Ramos (cell line): ENCODE measurements around the gene NRXN3.
"Not testable (repeated sequence)": the region's sequence is repeated elsewhere in the genome, so short reads cannot be mapped to it uniquely, and the experiment has no call there.

Experiments used
- in situ Hi-C: fragments of 300-500 bp; cut with MboI; formaldehyde crosslinking; loops from one replicate; pipeline ENCODE4 v1.14.3; 2022; ENCODE audit warnings: low sequenced_read_pairs; ENCODE audit not compliant: unreplicated experiment

Gene NRXN3

DNA sequence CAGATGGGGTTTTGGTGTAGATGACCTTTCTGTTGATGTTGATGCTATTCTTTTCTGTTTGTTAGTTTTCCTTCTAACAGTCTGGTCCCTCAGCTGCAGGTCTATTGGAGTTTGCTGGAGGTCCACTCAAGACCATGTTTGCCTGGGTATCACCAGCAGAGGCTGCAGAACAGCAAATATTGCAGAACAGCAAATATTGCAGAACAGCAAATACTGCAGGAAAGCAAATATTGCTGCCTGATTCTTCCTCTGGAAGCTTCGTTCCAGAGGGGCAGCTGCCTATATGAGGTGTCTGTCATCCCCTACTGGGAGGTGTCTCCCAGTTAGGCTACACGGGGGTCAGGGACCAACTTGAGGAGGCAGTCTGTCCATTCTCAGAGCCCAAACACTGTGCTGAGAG lies 371.6 kb downstream of the NRXN3 start:
- in situ Hi-C loops: not testable (repeated sequence)

DNA sequence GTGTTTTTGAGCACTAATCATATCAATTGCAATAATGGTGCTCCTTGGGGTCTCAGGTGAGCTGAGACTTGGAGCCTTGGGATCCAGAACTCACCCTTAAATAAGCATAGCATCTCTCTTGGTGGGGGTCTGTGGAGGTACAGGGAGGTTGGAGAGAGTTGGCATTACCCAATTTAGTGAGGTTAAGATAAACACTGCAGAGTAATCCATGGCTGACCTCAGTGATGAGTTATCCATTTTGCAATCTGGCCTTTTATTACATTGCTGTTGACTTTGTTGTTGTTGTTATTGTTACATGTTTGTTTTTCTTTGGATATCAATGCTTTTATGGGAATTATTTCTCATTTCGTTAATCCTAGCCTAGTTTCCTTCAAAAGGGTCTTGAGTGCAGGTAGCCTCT lies 373.3 kb downstream of the NRXN3 start:
- in situ Hi-C loops: no loop called here

DNA sequence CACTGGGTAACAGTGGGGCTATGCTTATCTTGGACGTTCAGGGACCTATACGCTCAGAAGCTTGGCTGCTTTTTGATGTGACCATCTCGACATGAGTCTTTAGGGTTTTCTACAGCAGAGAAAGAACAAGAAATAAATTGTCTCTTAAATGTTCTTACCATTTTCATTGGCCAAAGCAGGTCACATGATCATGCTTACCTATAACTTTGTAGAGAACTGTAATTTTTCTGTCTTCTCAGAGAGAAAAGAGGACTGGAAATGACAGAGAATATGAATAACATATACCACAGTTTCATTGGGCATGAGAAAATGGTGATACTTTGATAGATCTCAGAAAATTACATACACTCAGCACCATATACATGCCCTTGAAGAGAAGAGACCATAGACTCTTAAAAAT lies 390.9 kb downstream of the NRXN3 start:
- in situ Hi-C loops: no loop called here

DNA sequence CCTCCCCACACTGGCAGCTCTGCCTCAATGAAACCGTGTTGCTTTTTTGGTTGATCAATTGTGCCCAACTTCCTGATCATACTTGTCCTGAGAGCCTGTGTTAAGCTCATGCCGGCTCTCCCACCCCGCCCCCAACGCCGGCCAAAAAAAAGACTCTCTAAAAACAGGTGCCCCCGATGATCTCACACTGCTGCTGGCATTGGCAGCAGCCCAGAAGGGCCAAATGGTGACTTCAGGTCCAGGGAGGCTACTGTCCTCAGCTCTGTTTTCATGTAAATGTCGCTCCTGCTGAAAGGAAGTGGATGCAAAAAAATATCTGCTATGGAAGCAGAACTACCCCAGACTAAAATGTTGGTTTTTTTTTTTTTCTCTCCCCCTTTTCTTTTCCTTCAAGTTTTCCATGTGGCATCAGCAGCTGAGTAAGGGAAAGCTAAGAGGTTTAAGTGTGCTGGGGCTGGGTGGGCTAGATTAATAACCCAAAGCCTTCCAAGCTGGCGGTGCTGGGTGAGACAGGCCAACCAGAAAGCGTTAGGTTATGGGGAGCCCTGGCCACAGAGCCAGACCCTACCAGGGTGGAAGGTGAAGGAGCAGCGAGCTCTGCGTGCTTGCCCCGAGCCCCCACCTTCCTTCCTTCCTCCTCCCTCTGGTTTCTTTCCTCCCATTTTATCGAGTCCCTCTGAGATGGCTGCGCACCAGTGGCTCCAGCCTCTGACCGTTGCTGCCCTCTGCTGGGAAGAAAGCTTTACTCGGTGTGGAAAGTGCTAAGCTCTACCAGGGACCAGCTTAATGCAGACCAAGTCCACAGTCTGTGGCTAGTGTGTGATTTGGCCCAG lies 396.1 kb downstream of the NRXN3 start:
- in situ Hi-C loops: no loop called here

DNA sequence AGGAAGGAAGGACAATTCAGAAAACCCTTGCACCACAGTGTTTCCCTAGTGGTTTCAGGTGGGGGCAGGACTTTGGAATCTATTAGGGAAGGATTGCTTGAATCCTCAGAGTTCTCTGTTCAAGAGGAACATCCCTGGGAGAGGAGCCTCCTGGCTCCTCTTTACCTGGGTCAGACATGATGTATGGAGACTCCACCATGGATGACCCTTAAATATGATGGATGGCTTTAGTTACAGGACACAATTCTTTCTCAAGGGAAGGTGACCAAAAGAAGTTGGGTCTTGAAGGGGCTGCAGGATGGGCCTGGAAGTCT lies 396.6 kb downstream of the NRXN3 start:
- in situ Hi-C loops: no loop called here

DNA sequence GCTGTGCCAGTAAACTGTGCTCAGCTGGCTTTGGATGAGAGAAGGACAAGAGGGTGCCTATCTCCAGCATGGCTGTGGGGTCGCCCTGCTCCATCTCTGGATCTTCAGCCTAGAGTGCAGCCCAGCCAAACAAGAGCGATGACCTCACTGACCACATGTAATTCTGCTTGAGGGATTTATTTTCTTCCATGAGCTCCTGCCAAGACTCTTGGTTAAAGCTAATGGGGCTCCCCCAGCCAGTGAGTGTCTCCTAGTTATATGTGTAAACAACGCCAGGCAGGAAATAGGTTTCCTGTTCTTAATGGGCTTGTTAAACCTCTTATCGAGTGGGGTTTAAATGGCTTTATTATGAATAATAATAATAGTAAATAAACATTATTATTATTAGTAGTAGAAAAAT lies 397.2 kb downstream of the NRXN3 start:
- in situ Hi-C loops: no loop called here

DNA sequence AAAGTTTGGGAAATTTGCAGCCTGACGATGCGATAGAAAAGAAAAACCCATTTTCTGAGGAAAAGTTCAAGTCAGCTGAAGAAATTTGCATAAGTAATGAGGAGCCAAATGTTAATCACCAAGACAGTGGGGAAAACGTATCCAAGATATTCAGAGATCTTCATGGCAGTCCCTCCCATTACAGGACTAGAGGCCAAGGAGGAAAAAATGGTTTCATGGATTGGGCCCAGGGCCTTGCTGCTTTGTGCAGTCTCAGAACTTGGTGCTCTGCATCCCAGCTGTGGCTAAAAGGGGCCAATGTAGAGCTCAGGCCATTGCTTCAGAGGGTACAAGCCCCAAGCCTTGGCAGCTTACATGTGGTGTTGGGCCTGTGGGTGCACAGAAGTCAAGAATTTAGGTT lies 403.6 kb downstream of the NRXN3 start:
- in situ Hi-C loops: not testable (repeated sequence)

DNA sequence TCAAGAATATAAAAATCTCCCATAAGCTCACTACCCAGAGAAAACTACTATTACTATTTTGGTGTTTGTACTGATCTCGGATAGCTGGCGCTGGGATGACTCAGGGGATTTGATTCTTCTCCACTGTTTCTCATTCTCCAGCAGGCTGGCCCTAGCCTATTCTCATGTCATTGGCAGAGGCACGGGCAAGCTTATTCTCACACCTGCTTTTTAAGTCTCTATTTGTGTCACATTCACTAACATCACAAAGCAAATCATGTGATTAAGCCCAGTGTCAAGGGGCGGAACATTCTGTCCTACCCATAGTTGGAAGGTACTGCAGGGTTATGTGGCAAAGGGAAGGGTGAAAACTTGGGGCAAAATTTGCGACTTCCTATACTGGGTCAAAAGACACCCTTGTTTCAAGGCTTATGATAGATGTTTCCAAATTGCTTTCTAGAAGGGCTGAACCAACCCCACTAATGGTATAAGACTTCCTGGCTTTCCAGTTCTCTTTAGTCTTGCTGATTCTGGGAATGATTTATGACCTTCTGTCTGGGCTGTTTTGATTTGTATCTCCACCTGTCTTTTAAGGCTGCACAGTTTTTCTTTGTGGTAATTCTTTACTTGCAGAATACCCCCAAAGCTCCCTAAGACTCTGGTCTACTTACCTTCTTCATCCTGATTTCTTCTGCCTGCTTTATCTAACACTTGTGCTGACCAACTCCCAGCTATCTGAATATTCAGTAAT lies 406.4 kb downstream of the NRXN3 start:
- in situ Hi-C loops: loop anchor here (25.0 kb wide), 1 partner anchor 914 kb away; no protein-coding TSS in a partner anchor

DNA sequence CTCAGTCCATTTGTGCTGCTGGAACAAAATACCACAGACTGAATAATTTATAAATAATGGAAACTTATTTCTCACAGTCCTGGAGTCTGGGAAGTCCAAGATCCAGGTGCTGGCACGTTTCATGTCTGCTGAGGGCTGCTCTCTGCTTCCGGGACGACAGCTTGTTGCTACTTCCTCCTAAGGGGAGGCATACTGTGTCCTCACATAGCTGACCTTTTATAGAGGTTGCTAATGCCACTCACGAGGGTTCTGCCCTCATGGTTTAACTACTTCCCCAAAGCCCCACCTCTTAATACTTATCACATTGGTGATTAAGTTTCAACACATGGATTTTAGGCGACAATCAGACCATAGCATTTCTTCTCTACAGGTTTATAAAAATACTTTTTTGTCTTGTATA lies 411.1 kb downstream of the NRXN3 start:
- in situ Hi-C loops: loop anchor here (25.0 kb wide), 1 partner anchor 919 kb away; no protein-coding TSS in a partner anchor

DNA sequence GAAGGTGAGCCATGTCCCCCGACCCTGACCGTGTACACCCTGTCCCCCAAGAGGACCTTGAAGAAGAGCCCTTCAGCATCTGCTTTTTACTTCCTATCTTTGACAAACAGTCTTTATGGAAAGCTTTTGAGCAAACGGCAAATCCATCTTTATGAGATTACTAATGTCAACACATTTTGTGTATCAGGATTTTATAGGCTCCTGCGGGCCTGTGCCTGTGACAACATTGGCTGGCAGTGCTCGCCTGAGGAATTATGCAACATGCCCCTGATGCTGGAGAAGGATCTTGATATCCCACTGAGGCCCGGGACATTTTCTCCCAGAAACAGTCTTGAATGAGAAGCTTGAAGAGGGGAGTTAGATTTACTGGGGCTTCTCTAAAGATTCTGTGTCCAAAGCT lies 416.5 kb downstream of the NRXN3 start:
- in situ Hi-C loops: loop anchor here (25.0 kb wide), 1 partner anchor 924 kb away; no protein-coding TSS in a partner anchor

DNA sequence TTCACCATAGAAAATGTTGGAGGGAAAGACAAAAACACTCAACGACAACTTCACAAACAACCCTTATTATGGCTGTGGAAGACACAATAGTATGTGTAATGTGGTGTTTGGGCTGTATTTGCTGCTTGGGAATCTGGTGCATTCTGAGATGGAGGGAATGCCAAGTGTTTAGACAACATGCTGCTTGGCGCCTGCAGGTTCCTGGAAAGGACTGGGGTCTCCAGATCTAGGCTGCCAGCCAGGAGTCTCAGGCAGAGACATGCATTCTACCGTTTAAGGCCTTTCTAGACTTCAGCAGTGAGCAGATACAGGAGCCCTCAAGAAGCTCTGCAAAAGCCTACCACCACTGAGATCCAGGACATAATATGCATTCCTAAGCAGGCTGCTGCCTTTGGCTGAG lies 418.7 kb downstream of the NRXN3 start:
- in situ Hi-C loops: loop anchor here (25.0 kb wide), 1 partner anchor 927 kb away; no protein-coding TSS in a partner anchor

DNA sequence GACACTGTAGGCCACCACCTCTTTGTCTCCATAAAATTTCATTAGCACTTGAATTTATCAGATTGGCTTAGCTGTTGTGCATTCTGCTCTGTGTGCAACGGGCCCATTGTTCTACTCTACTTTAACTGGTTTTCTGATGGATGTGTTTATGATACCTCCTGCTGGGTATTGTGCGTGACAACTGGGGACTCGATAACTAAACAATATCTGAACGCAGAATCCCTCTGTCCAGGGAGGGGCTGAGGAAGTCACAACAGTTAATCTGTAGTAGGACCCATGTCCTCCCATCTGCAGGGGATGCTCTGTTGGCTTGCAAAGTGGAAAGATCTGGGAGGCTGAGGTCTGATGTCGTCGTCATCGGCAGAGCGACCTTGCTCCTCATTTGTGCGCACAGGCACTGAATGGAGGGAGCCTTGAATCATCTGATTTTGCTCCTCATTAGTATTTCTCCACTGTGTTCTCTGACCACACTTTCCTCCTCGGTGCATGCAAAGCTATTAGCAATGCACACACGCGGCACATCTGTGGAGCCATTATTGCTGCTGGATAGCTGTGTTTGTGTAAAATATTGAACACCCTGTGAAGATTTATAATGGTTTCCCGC lies 422.5 kb downstream of the NRXN3 start:
- in situ Hi-C loops: loop anchor here (10.0 to 25.0 kb wide), 2 partner anchors 568 to 930 kb away; no protein-coding TSS in a partner anchor

DNA sequence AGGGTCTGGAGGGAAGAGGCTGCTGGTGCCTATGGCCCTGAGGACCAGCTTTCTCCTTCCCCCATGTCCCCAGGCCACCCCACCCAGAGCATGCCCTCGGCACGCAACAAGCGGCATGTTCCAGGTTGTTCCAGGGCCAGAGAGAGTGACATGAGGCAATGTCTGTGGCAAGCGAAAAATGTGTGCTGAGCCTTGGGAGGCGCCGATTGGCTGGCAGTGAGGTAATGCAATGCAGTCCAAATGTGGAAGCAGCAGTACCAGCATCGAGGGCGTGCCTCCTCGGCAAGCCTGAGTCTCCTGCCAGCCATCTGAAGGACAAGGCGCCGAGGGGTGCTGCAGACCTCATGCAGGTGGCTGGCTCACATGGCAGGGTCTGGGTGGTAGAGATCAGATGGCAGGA lies 423.8 kb downstream of the NRXN3 start:
- in situ Hi-C loops: loop anchor here (10.0 to 25.0 kb wide), 2 partner anchors 569 to 932 kb away; no protein-coding TSS in a partner anchor

DNA sequence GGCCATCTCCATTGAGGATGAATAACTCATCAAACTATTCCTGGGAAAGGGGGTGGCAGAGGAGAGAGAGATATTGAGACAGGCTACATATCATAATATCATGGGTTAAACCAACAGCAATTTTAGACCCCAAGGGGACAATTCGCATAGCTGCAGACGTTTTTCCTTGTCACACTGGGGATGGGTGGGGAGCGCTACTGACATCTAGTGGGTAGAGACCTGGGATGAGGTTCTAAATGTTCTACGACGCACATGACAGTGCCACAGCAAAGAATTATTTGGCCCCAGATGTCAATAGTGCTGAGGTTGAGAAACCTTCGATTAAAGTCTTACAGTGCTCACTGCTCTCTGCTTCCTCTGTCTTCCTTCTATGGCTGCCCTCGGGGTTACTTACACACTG lies 425.6 kb downstream of the NRXN3 start:
- in situ Hi-C loops: loop anchor here (10.0 to 25.0 kb wide), 2 partner anchors 571 to 933 kb away; no protein-coding TSS in a partner anchor

DNA sequence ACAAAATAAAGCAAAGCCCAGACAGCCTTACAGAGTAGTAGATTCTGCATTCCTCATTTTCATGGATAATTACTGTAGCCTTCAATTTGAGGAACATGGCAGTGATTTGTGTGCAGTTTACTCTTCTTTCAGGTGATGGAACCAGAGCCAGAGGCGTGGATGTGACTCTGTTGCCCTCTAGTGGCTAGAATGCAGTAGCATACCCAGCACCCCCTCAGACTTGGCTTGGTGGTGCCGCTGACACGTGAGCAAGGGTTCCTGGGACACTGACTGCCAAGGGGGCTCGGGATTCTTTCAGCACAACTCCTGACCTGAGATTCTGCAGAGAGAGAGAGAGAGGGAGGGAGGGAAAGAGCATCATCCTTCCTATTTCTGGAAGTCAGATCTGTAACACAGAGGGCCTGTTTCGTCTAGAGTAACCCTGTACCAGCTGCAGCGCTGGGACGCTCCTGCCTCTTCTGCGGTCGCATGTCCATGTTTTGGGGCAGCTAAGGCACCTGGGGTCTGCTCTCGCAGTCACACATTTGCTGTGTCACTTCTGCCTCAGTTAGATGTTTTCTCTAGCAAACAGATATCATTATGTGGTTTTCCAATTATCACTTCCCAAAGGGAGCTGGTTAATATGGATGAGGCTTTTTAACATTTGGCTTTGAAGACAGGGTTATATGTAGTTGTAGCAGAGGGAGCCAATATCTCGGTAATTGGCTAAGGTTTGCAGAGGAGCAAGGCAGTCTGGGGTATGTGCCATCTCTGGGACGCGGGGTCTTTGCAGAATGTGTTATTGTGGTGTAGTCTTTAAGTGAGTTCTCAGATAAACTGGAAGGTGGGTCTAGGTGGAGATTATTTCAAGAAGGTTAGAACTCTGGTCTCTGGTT lies 428.1 kb downstream of the NRXN3 start:
- in situ Hi-C loops: loop anchor here (10.0 to 25.0 kb wide), 2 partner anchors 573 to 936 kb away; no protein-coding TSS in a partner anchor

DNA sequence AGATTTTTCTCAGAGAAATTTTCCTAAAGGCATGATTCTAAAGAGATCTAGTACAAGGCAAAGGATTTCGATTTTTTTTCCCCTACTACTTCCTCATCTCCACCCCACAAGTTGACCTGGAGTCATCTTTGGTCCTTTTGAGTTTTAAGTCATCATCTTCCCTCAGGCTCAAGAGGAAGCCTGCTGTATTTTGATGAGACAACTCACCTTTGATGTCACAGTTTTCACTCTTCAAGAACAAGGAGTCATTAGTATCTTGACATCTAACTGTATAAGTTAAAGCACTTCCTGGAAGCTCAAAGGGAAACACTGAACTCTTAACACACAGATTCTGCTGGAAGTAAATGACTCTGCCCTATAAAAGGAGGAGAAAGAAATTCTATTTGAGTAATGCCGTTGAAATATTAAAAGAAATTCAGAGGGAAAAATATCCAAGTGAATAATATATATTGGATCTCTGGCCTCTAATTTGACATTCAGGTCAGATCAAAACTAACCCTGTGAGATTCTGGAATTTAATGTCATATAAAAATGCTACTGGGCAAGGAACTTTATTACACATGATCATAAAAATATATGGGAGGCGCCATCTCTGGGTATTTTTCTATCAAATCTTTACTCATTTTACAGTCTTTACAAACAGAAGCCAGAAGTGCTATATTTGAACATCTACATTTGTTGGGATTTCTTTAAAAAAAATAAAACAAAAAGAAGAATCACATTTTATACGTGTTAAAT lies 435.0 kb downstream of the NRXN3 start:
- in situ Hi-C loops: no loop called here

DNA sequence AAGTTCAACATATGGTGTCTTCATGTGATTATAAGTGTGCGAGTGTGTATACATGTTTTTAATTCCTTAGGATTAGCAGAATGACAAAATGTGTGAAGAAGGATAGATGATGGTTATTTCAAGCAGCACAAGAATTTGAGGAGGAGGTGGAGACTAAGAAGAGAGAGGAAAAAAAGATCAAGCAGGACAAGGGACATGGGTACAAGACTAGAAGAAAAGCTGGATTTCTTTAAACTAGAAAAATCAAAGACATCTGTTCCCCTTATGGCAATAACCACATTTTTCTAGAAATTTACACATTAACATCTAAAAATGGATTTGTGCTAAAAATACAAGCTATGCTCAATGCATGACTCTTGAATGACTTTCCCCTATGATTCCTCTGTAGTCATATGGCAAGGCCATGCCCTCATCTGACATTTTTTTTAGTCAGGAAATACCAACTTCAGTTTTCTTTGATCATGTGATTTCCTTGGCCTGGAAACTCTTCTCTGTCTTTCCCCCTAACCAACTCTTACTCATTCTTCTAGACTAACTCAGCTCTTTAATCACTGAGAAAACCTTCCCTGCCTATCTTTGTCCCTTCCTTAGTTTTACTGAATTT lies 435.8 kb downstream of the NRXN3 start:
- in situ Hi-C loops: no loop called here

DNA sequence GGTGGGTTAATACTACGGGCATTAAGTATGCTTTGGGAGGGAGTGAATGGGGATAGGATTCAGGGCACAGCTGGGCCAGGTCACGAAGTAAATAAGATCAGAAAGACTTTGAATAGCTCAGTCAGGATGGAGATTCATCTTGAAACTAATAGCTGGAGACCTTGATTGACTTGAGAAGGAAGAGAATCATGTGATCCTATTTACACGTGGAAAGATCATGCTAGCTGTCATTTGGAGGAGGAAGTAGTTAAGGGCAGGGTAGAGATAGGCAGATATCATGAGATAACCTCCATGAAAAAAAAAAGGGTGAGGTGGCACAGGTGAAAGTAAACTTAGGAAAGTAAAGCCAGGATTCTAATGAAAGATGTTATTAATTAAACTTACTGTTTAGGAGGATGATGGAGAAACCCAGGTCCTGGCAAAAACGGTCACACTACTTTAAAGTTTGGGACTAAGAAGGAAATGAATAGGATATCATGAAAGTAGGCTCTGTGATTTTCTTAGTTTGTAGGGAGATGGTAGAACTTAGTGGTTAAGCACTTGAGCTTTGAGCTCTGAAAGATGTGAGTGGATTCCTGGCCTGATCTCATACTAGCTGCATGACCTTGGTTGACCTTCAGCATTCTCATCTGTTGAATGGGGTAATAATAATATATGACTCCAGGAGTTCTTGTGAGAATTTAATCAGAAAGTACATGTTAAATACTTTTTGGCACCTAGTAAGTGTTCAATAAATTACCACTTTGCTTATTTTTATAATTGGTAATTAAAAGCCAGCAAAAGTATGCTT lies 439.0 kb downstream of the NRXN3 start:
- in situ Hi-C loops: no loop called here
